Left forelimb (tissue), 1 donor: ENCODE data around the gene AQP12B.
"Not testable (repeated sequence)": the region's sequence is repeated elsewhere in the genome, so short reads cannot be mapped to it uniquely, and the experiment has no call there.

ENCODE experiments used
- DNase-seq: peaks from one replicate; pipeline ENCODE4 v3.0.0-alpha.2; 2018; ENCODE audit warnings: low spot score

Gene AQP12B

GRCh38 chr2:240701091-240701735 lies 18.5 kb upstream of the AQP12B start:
- DNase-seq = no peak

- DNase-seq = not testable (repeated sequence)
Observed at GRCh38 chr2:240700616-240701015, 17.9 kb upstream of the AQP12B start.

DNA sequence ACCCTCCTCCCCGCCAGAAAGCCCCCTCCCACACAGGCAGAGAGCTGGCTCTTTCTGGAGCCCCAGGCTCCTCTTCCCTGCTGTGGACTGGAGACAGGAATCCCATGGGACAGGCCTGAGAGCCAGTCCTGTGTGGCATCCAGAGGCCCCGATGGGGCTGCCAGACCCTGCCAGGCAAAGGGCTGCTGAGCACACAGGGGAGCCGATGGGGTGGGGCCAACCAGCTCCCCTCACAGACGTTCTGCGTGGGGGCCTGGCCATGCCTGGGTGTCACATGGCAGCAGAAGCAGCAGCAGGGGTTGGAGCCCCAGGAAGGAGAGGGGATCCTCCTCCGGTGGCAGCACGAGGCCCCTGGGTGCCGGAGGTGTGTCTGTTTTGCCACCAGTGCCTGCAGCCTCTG lies 17.1 kb upstream of the AQP12B start:
- DNase-seq = not testable (repeated sequence)

DNA sequence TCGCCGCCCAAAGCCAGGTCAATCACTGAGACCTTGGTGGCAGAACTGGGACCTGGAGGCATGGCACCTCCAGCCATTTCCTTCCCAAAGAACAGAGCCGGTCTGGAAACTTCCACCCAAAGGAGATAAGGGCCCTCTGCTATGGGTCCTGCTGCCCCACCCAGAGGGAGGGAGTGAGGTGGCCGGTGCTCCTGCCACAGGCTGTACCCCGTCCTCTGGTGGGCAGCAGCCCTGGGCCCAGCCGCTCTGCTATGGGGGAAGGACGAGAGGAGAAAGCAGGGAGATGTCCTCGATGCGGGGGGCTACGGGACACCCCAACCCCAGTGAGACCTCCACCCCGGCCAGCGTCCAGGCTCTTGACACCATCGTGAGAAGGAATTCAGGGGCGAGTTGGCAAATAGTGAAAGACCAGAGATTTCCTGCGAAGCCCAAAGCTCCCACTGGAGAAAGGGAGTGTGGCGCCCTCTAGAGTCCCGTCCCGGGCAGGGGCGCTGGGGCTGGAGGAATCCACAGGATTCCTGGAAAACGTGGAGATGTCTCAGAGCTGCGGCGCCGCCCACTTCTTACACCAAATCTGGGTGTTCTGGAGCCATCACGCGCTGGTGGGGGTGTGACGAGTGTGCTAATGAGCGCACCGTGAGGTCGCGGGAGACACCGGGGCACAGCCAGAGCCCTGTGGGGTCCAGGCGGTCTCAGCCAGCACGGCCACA lies 16.3 kb upstream of the AQP12B start:
- not testable (repeated sequence) for DNase-seq

- DNase-seq = not testable (repeated sequence)
Observed at GRCh38 chr2:240696469-240696868, 13.8 kb upstream of the AQP12B start.

DNA sequence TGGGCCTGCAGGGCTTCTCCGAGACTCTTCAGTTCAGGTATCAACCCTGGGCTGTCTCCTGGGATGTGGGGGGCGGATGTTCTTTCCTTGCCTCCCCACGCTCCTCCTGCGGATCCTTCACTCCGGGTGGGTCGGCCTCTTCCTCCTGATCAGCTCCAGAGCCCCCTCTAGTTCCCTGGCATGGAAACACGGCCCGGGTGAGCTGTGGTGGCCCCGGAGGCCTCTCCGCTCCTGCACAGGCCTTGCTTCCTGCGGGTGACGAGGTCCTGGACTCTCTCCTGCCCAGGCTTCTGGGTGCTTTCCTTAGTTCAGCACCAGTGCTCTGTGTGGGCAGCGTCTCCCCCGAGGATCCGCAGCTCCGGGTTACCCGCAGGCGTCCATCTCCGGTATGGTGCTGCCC lies 12.9 kb upstream of the AQP12B start:
- DNase-seq = not testable (repeated sequence)

DNA sequence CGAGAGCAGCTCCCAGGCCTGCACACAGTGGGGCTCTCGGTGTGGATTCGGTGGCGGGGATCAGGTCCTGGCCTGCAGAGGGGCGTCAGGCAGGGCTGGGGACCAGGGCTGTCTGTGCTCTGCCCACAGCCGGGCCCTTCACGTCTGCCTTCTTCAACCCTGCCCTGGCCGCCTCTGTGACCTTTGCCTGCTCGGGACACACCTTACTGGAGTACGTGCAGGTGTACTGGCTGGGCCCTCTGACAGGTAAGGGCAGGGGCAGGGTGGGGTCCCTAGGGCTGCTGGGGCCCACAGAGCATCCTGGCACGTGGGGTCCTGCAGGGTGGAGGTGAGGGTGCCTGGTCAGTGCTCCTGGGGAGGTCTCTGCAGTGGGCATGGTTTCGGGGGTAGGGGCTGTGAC lies 11.6 kb upstream of the AQP12B start:
- DNase-seq = not testable (repeated sequence)

GRCh38 chr2:240692583-240693561 lies 10.2 kb upstream of the AQP12B start:
- not testable (repeated sequence) for DNase-seq

GRCh38 chr2:240691631-240692420 lies 9.1 kb upstream of the AQP12B start, which contains the start of gene AQP12A:
TSS of gene AQP12A (plus strand) at chr2:240691866. CDS start at chr2:240691914, 48 bp downstream.
- not testable (repeated sequence) for DNase-seq

- DNase-seq = not testable (repeated sequence)
Observed at GRCh38 chr2:240691075-240691427, 8.4 kb upstream of the AQP12B start.

DNA sequence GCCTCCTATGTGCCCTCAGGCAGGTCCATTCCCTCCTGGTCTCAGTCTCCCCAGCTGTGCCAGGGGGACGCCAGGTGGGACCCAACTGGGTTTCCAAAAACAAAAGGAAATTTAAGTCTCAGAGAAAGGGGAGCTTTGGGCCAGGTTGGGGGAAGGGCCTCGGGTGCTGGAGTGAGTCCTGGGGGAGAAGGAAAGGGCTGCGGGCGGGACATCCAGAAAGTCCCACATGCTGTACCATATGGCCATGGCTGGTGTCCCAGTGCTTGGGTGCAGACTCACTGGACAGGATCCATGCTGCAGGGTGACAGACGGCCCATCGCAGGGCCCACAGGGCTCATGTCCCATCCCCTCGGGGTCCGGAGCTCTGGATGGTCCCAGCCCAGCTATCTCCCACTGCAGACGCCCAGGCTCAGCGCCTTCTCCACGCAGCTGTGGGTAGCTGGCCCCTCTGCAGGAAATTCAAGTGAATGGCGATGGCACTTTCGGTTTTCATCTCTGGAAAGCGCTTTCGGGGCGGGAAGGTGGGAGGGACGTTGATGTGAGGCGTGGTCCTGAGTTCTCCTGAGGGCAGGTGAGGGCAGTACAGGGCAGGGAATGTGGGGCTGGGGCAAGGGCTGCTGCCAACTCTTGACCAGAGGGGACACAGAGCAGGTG lies 7.9 kb upstream of the AQP12B start:
- DNase-seq = not testable (repeated sequence)

DNA sequence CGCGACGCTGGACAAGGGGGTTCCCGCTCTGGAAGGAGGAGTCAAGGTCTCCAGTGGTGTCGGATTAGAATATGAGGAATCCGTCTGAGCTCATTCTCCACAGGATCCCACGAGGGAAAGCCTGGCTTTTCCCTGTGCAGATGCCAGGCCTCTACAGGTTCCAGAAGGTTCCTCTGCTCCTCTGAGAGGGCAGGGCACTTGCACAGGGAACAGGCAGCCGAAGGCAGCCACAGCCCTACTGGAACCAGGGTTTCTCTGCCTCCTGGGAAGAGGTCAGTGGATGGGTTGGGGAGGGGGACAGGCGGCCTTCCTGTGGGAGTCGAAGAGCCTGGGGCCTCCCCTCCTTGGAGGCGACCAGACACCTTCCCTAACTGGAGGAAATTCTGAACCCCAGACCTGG lies 7.3 kb upstream of the AQP12B start:
- no peak for DNase-seq

GRCh38 chr2:240688553-240688919 lies 5.9 kb upstream of the AQP12B start:
- no peak for DNase-seq

DNA sequence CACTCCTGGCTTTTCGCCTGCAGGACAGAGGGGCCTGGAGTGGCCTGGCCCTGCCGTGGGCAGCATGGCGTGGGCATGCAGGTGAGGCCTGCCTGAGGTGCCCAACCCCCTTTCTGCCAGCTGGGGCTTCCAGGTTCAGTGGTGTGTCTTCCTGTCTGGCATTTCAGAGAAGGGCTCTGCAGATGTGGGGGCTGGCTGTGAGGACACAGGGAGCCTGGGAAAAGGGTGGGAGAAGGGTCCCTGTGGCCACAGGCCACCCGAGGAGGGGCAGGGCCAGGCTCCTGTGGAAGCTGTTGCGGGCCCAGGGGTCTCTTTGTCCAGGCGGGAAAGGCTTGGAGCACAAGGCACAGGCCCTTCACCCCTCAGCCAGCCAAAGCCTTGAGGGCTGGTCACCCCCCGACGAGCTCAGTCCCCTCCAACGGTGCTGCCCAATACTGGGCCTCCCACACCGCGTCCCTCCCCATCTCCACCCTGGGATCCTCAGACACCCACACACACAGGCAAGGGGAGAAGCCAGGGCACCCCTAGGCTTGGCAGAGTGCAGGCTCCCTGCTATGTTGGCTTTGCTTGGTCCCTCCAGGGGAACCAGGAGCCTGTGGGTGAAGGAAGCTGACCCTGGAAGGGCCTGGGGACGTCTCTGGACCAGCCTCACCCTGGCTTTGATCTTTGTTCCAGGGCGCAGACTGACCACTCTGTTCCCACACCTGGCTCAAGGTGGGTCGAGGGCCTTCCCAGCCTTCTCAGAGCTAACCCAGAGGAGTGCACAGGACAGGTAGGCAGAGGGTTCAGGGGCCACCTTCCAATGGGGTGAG lies 5.3 kb upstream of the AQP12B start:
- DNase-seq = peak; percentile 51

DNA sequence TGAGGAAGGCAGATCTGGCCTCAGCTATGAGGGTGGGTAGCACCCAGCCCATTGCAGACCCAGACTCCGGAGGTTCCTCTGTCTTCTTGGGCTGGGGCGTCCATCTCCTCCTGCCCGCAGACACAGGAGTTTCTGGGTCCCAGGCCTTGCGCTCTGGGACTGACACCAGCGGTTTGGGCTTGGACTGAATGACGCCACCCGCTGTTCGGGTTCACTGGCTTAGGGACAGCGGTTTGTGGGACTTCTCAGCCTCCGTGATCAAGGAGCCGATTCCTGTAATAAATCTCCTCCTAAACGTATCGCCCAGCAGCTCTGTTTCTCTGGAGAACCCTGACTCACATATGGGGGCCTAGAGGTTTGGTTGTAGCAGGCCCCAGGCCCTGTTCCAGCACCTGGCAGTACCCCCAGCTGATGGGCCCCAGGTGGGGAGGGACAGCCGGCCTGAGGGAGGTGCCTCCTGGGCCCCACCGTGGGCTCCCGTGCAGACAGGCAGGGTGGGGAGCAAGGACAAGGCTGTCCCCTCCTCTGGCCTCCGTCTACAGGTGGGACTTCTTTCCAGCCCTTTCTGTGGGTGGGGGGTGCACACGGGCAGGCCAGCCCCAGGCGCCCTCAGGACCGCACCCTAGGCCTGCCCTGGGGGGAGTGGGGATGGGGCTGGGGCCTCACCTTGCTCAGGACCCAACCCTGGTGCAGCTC lies 4.5 kb upstream of the AQP12B start:
- DNase-seq = peak; percentile 56

GRCh38 chr2:240686460-240686859 lies 3.8 kb upstream of the AQP12B start:
- DNase-seq = no peak

- DNase-seq = no peak
Observed at GRCh38 chr2:240685771-240686371, 3.2 kb upstream of the AQP12B start.

DNA sequence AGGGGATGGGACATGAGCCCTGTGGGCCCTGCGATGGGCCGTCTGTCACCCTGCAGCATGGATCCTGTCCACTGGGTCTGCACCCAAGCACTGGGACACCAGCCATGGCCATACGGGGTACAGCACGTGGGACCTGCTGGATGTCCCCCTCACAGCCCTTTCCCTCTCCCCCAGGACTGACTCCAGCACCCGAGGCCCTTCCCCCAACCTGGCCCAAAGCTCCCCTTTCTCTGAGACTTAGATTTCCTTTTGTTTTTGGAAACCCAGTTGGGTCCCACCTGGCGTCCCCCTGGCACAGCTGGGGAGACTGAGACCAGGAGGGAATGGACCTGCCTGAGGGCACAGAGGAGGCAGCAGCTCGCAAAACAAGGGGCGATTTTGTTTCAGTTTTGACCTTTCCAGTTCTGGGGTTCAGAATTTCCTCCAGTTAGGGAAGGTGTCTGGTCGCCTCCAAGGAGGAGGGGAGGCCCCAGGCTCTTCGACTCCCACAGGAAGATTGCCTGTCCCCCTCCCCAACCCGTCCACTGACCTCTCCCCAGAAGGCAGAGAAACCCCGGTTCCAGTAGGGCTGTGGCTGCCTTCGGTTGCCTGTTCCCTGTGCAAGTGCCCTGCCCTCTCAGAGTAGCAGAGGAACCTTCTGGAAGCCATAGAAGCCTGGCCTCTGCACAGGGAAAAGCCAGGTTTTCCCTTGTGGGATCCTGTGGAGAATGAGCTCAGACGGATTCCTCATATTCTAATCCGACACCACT lies 1.5 kb upstream of the AQP12B start:
- peak; percentile 60 for DNase-seq
